ENCODE data around the gene KCNMA1. TPM values are rescaled to one million over a fixed set of nuclear protein-coding genes. Genes with fewer than 3 reads are reported as not detected.

The KCNMA1 gene
- total RNA-seq, 2 donors from 2014 or later: 168 to 188 TPM

DNA sequence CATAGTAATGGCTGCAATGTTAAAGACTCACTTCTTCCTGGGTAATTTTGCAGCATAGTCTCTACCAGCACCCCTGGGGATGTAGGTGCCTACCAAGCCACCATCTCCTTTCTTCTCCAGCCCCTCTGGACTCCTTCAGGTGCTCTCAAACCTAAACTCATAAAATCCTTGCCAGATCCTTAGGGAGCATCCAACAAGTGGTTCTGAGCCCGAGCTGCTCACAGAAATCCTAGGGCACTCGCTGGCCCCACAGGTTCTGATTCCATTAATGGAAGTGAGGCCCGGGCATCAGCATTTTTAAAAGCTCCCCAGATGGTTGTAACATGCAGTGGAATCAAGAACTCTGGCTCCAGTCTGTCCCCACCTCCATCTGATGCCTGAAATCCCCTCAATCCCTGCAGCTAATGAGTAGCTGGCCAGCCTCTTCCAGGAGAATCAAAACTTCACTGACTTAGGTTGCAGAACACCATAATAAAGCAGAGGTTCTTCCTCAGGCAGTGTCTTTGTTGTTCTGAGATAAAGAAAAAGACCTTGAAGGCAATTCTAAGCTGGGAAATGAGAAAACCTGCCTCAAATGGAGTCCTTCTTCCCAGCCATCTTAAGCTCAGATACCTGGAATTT is 336.8 kb downstream of the KCNMA1 start:
- Histone ChIP-seq H3K4me1 (ENCODE audit: control insufficient read depth in 1 of 2, low read depth in 2 of 2) (peaks cover 22 to 63% of the 10 kb centered on the region in 2 donors), H3K27ac (peak overlapping the region; percentile 33 to 39), H3K9me3 (no peaks in the 10 kb centered on the region), H3K36me3 (no peaks in the 10 kb centered on the region), H3K27me3 (replicated peaks; ENCODE audit: insufficient read depth) (no peaks in the 10 kb centered on the region), H3K4me3 (no peak overlapping the region)
- TF ChIP-seq, protein P1, sequence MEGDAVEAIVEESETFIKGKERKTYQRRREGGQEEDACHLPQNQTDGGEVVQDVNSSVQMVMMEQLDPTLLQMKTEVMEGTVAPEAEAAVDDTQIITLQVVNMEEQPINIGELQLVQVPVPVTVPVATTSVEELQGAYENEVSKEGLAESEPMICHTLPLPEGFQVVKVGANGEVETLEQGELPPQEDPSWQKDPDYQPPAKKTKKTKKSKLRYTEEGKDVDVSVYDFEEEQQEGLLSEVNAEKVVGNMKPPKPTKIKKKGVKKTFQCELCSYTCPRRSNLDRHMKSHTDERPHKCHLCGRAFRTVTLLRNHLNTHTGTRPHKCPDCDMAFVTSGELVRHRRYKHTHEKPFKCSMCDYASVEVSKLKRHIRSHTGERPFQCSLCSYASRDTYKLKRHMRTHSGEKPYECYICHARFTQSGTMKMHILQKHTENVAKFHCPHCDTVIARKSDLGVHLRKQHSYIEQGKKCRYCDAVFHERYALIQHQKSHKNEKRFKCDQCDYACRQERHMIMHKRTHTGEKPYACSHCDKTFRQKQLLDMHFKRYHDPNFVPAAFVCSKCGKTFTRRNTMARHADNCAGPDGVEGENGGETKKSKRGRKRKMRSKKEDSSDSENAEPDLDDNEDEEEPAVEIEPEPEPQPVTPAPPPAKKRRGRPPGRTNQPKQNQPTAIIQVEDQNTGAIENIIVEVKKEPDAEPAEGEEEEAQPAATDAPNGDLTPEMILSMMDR (IDR thresholded peaks at IDR 0.05): no peak
- ATAC-seq (ENCODE audit: insufficient number of reproducible peaks, low FRiP score, low read depth) (no peak), DNase-seq (ENCODE audit: low spot score) (no peak)

DNA sequence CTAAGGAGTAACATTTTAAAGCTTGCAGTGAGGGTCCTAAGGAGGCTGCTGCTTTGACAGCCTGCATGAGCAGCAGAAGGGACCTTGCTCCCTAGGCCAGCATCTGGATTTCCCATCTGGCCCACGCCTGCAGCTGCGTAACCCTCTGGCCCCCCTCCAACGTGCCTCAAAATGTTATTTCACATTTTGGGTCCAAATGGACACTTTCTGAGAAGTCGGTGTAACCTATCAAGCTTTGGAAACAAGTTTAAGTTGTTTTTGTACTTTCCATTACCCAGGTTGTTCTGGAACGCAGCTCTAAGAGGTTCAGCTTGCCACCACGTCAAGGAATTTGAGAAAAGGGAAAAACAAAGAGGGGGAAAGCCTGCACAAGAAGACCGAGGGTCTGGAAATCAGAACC is 338.3 kb downstream of the KCNMA1 start:
- no peaks in the 10 kb centered on the region for H3K9me3 ChIP-seq
- H3K4me3 ChIP-seq: no peak overlapping the region
- H3K36me3 ChIP-seq: no peaks in the 10 kb centered on the region
- H3K27me3 ChIP-seq (replicated peaks; ENCODE audit: insufficient read depth): no peaks in the 10 kb centered on the region
- ATAC-seq (ENCODE audit: insufficient number of reproducible peaks, low FRiP score, low read depth) (no peak), DNase-seq (ENCODE audit: low spot score) (no peak)
- H3K27ac ChIP-seq: peak overlapping the region; percentile 47 to 54
- peaks cover 26 to 62% of the 10 kb centered on the region in 2 donors for H3K4me1 ChIP-seq (ENCODE audit: control insufficient read depth in 1 of 2, low read depth in 2 of 2)
- TF ChIP-seq, protein P1 (IDR thresholded peaks at IDR 0.05): no peak

DNA sequence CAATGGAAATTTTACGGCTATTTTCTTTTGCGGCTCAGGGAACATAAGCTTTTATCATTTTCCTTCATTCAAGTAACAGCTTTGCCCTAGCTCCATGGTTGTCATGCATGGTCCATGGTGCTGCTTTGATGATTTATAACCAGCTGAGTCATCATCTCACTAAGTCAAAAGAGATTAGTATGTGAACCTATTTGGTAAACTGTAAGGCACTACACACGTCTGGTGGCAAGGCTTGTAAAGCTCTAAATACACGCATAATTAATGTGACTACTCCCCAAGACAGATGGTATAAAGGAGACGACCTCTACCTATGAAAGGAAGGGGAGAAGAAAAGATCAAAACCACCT is 340.2 kb downstream of the KCNMA1 start:
- ATAC-seq (ENCODE audit: insufficient number of reproducible peaks, low FRiP score, low read depth) (no peak), DNase-seq (ENCODE audit: low spot score) (no peak)
- H3K27me3 ChIP-seq (replicated peaks; ENCODE audit: insufficient read depth): no peaks in the 10 kb centered on the region
- no peak overlapping the region for H3K27ac ChIP-seq
- H3K9me3 ChIP-seq: no peaks in the 10 kb centered on the region
- peaks cover 29 to 82% of the 10 kb centered on the region in 2 donors for H3K4me1 ChIP-seq (ENCODE audit: control insufficient read depth in 1 of 2, low read depth in 2 of 2)
- TF ChIP-seq, protein P1 (IDR thresholded peaks at IDR 0.05): no peak
- H3K36me3 ChIP-seq: no peaks in the 10 kb centered on the region
- no peak overlapping the region for H3K4me3 ChIP-seq

DNA sequence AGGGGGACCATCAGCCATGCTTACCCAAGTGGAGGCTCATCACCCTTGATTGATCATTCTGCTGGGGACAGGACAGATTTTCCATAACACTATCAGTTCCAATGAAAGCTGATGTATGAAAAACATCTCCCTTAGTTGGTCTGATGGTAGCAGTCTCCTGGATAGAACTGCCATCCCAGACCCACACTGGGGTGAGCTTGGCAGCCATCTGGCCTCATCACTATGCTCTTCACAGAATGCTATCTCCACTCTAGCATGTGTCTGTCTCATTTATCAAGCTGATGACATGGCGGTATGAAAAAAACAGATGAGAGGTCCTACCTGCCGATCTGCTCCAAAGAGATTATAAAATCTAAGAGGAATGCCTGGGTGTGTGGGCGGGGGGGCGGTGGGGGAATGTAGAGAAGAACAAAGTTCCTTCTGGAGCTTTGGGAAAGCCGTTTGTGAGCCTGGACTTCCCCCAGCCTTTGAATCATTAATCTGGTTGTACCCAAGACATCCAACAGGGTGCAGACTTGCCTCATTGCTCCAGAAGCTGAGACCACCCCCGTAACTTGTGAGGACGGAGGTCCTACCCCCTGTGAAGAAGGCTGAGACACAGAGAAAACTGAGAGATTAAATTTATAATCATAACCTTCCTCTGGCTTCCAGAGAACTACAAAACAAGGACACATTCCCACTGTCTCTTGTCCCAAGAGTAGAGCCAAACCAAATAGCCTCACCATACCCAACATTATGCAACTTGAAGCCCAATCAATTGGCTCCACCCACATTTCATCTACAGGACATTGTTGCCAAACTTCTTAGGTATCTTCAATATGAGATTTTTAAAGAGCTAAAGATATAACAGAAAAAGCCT is 340.8 kb downstream of the KCNMA1 start:
- Histone ChIP-seq H3K4me3 (no peak overlapping the region), H3K27ac (no peak overlapping the region), H3K36me3 (no peaks in the 10 kb centered on the region), H3K4me1 (ENCODE audit: control insufficient read depth in 1 of 2, low read depth in 2 of 2) (peaks cover 31 to 84% of the 10 kb centered on the region in 2 donors), H3K27me3 (replicated peaks; ENCODE audit: insufficient read depth) (no peaks in the 10 kb centered on the region), H3K9me3 (no peaks in the 10 kb centered on the region)
- TF ChIP-seq, protein P1 (IDR thresholded peaks at IDR 0.05): no peak
- DNase-seq (ENCODE audit: low spot score) (no peak), ATAC-seq (ENCODE audit: insufficient number of reproducible peaks, low FRiP score, low read depth) (no peak)

DNA sequence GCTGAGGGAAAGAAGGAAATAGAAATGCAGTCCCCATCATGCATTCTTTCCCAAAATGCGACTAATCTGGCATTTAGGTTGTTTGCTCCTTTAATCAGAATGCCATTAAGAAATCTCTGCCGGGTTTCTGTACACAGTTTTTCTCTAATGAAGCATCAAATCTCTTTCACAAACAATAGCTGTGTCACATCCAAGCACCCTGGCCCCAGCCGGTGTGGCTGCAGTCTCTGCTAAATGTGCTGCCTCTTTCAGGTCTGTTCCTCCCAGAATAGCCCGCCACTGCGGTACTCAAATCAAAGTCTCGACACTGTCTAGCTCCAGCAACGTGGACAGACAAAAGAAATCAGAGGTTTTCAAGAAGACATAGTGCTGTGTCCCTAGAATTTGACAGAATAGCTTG is 343.8 kb downstream of the KCNMA1 start:
- ATAC-seq (ENCODE audit: insufficient number of reproducible peaks, low FRiP score, low read depth) (no peak), DNase-seq (ENCODE audit: low spot score) (no peak)
- H3K36me3 ChIP-seq: no peaks in the 10 kb centered on the region
- H3K27ac ChIP-seq: no peak overlapping the region
- peaks cover 21 to 78% of the 10 kb centered on the region in 2 donors for H3K4me1 ChIP-seq (ENCODE audit: control insufficient read depth in 1 of 2, low read depth in 2 of 2)
- H3K9me3 ChIP-seq: no peaks in the 10 kb centered on the region
- no peaks in the 10 kb centered on the region for H3K27me3 ChIP-seq (replicated peaks; ENCODE audit: insufficient read depth)
- no peak overlapping the region for H3K4me3 ChIP-seq
- TF ChIP-seq, protein P1 (IDR thresholded peaks at IDR 0.05): no peak
